OCI-LY1 (cell line): ENCODE measurements around the gene VENTX.

Experiments used
- H2AFZ ChIP-seq: fragments of 200-600 bp; sonication (generic), shearing (Covaris generic); 2 replicates; pipeline ENCODE4 v1.6.0; 2014; ENCODE audit warnings: antibody characterized with exemption, mild to moderate bottlenecking, low read length
- H3F3A ChIP-seq: fragments of 200-600 bp; sonication (generic), shearing (Covaris generic); 2 replicates; pipeline ENCODE4 v1.6.0; 2014; ENCODE audit warnings: mild to moderate bottlenecking, antibody characterized with exemption, low read length, moderate library complexity; ENCODE audit not compliant: insufficient read depth
- H3K27ac ChIP-seq: fragments of 200-600 bp; sonication (generic); 2 replicates; pipeline ENCODE4 v1.5.1; 2014; ENCODE audit warnings: low read length, mixed run types, mild to moderate bottlenecking, low read depth; ENCODE audit not compliant: poor library complexity, severe bottlenecking
- H3K27me3 ChIP-seq: fragments of 200-600 bp; sonication (generic); 2 replicates; pipeline ENCODE4 v1.6.0; 2014; ENCODE audit warnings: antibody characterized with exemption, mild to moderate bottlenecking, low read length, moderate library complexity; ENCODE audit not compliant: insufficient read depth
- H3K36me3 ChIP-seq: fragments of 200-600 bp; sonication (generic); 2 replicates; pipeline ENCODE4 v1.6.1; 2014; ENCODE audit warnings: mild to moderate bottlenecking, antibody characterized with exemption, low read length, moderate library complexity, mixed read lengths; ENCODE audit not compliant: insufficient read depth
- H3K4me1 ChIP-seq: fragments of 200-600 bp; sonication (generic); 2 replicates; pipeline ENCODE4 v1.5.1; 2014; ENCODE audit warnings: mild to moderate bottlenecking, low read length, moderate library complexity; ENCODE audit not compliant: insufficient read depth, severe bottlenecking
- H3K4me2 ChIP-seq: fragments of 200-600 bp; sonication (generic), shearing (Covaris generic); 2 replicates; pipeline ENCODE4 v1.6.1; 2014; ENCODE audit warnings: low read length
- H3K4me3 ChIP-seq: fragments of 200-600 bp; sonication (generic); 2 replicates; pipeline ENCODE4 v1.5.1; 2014; ENCODE audit warnings: low read length, low read depth, mild to moderate bottlenecking, mixed read lengths; ENCODE audit not compliant: poor library complexity, severe bottlenecking
- H3K79me2 ChIP-seq: fragments of 200-600 bp; shearing (Covaris generic); 2 replicates; pipeline ENCODE4 v1.6.1; 2016; ENCODE audit warnings: mixed run types, low read length, mixed read lengths; ENCODE audit not compliant: insufficient read depth
- H3K9ac ChIP-seq: fragments of 200-600 bp; sonication (generic), shearing (Covaris generic); 2 replicates; pipeline ENCODE4 v1.6.1; 2014; ENCODE audit warnings: mild to moderate bottlenecking, low read length, mixed read lengths
- H3K9me2 ChIP-seq: fragments of 200-600 bp; sonication (generic), shearing (Covaris generic); 2 replicates; pipeline ENCODE4 v1.6.1; 2014; ENCODE audit warnings: low read depth, mild to moderate bottlenecking, low read length, mixed read lengths
- H3K9me3 ChIP-seq: fragments of 200-600 bp; shearing (Covaris generic); 2 replicates; pipeline ENCODE4 v1.6.1; 2014; ENCODE audit warnings: low read length, mixed read lengths
- H4K20me1 ChIP-seq: fragments of 200-600 bp; sonication (generic), shearing (Covaris generic); 2 replicates; pipeline ENCODE4 v1.6.0; 2016; ENCODE audit warnings: mild to moderate bottlenecking, low read length; ENCODE audit not compliant: insufficient read depth
- EZH2 ChIP-seq: fragments of 200-600 bp; sonication (generic), shearing (Covaris generic); IDR thresholded peaks from 2 replicates; pipeline ENCODE4 v1.8.0; 2017; ENCODE audit warnings: borderline replicate concordance, mixed run types, mild to moderate bottlenecking, antibody characterized with exemption, low read length, moderate library complexity, mixed read lengths
- TF ChIP-seq, protein P1 (sequence below): fragments of 200-600 bp; sonication (generic), shearing (Covaris generic); IDR thresholded peaks from 2 replicates; pipeline ENCODE4 v1.5.1; 2017; ENCODE audit warnings: mild to moderate bottlenecking, antibody characterized with exemption, low read length, moderate library complexity, mixed read lengths

Gene VENTX

DNA sequence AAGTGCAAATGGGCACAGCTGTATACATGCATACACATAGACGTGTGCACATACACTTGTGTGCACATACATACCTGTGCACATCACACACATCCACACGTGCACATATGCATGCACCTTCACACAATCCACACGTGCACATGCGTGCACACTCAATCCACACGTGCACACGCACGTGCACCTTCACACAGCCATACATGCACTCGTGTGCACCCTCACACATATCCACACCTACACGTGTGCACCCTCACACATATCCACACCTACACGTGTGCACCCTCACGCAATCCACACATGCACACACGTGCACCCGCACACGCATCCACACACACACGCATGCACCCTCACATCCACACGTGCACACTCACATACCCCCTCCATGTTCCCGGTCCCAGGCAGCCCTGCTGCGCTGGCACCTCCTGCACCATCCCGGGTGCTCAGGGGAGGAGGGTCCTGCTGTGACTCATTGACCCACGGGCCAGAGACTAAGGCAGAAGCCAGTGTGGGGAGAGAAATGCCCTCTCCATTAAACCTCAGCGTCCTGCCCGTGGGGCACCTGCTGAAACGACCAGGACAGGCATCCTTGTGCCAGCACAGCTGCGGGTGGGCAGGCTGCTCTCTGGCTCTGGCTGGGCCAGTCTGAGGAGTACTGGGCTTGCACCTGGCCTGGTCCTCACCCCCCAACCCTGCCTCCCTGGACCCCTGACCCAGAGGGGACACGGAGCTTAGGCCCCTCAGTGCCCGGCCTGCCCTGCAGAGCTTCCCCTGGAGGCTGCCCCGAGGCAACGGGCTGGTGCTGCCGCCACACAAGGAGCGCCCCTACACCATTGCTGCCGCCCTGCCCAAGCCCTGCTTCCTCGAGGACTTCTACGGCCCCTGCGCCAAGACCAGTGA is 25.4 kb upstream of the VENTX start:
- TF ChIP-seq, protein P1, sequence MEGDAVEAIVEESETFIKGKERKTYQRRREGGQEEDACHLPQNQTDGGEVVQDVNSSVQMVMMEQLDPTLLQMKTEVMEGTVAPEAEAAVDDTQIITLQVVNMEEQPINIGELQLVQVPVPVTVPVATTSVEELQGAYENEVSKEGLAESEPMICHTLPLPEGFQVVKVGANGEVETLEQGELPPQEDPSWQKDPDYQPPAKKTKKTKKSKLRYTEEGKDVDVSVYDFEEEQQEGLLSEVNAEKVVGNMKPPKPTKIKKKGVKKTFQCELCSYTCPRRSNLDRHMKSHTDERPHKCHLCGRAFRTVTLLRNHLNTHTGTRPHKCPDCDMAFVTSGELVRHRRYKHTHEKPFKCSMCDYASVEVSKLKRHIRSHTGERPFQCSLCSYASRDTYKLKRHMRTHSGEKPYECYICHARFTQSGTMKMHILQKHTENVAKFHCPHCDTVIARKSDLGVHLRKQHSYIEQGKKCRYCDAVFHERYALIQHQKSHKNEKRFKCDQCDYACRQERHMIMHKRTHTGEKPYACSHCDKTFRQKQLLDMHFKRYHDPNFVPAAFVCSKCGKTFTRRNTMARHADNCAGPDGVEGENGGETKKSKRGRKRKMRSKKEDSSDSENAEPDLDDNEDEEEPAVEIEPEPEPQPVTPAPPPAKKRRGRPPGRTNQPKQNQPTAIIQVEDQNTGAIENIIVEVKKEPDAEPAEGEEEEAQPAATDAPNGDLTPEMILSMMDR = no peak
- TF ChIP-seq EZH2 = no peak
- Histone ChIP-seq H3K79me2 (no peaks in the 10 kb centered on the region), H3K9me3 (no peaks in the 10 kb centered on the region), H3K36me3 (no peaks in the 10 kb centered on the region), H3K4me1 (no peaks in the 10 kb centered on the region), H2AFZ (no peak overlapping the region), H3K4me2 (no peak overlapping the region), H4K20me1 (no peaks in the 10 kb centered on the region), H3K27ac (no peak overlapping the region), H3K9me2 (no peaks in the 10 kb centered on the region), H3F3A (no peaks in the 10 kb centered on the region), H3K27me3 (no peaks in the 10 kb centered on the region), H3K4me3 (no peak overlapping the region), H3K9ac (no peak overlapping the region)

DNA sequence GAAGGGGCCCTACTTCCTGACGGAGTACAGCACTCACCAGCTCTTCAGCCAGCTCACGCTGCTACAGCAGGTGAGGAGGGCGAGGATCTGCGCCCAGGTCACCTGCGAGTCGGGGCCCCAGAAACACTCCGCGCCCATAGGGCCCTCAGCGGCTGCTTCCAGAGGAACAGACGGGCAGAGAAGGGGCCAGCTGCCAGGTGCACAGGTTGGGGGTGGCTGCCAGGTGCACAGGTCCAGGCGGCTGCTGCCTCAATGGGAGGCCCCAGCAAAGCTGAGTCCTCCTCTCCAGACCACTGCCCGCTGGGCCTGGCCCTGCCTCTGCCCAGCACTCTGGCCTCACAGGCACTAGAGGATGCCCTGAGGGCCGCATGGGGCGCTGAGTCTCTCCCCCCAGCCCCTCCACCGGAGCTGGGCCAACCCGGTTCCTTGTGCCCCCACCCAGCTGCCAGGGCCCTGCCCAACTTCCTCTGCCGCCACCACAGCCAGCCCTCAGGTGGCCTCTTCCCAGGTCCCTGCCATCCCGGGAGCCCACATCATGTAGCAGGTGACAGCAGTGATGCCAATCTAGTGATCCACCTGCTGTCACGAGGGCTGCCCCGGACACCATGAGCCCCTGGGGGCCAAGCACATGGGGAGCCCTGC is 24.7 kb upstream of the VENTX start:
- H3K9me3 ChIP-seq = no peaks in the 10 kb centered on the region
- no peak overlapping the region for H3K9ac ChIP-seq
- H3K36me3 ChIP-seq = no peaks in the 10 kb centered on the region
- H3K27ac ChIP-seq = no peak overlapping the region
- TF ChIP-seq, protein P1 = no peak
- no peak for TF ChIP-seq EZH2
- H4K20me1 ChIP-seq = no peaks in the 10 kb centered on the region
- no peaks in the 10 kb centered on the region for H3K9me2 ChIP-seq
- no peaks in the 10 kb centered on the region for H3F3A ChIP-seq
- H3K79me2 ChIP-seq = no peaks in the 10 kb centered on the region
- H3K27me3 ChIP-seq = no peaks in the 10 kb centered on the region
- no peak overlapping the region for H3K4me3 ChIP-seq
- H3K4me1 ChIP-seq = no peaks in the 10 kb centered on the region
- no peak overlapping the region for H2AFZ ChIP-seq
- no peak overlapping the region for H3K4me2 ChIP-seq

DNA sequence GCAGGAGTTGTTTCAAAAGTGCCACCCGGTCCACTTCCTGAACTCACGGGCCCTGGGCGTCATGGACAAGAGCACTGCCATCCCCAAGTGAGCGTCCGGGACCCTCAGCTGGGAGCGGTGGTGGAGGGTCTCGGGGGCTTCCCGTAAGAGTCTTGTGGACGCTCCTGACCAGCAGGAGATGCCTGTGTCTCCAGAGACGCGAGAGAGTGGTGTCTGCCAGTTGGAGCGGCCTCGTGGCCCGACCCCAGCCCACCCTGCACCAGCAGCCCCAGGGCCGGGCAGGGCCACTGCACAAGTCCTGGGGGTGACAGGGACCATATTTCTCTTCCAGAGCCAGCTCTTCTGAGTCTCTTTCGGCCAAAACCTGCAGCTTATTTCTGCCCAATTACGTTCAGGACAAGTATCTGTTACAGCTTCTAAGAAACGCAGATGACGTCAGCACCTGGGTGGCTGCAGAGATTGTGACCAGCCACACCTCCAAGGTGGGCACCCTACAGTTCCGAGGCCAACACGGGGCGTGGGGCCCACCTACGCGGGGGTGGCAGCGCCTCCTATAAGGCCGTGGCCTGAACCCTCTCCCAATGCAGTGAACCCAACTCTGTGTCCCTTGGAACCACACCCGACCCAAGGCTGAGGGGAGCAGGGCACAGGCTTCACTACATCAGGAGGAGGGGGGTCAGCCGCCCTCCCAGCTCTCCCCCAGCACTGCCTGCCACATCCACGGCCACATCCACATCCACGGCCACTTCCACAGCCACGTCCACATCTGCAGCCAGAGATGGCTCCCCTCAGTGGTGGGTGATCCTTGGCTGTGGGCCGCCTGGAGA is 23.8 kb upstream of the VENTX start:
- H3K4me2 ChIP-seq = no peak overlapping the region
- H3K9ac ChIP-seq = no peak overlapping the region
- H3K27ac ChIP-seq = no peak overlapping the region
- H4K20me1 ChIP-seq = no peaks in the 10 kb centered on the region
- no peaks in the 10 kb centered on the region for H3K27me3 ChIP-seq
- H3K79me2 ChIP-seq = no peaks in the 10 kb centered on the region
- H3F3A ChIP-seq = no peaks in the 10 kb centered on the region
- H3K9me3 ChIP-seq = no peaks in the 10 kb centered on the region
- H2AFZ ChIP-seq = no peak overlapping the region
- no peaks in the 10 kb centered on the region for H3K4me1 ChIP-seq
- no peaks in the 10 kb centered on the region for H3K9me2 ChIP-seq
- TF ChIP-seq EZH2 = no peak
- TF ChIP-seq, protein P1 = no peak
- no peak overlapping the region for H3K4me3 ChIP-seq
- no peaks in the 10 kb centered on the region for H3K36me3 ChIP-seq
